Breast epithelium (tissue), 4 donors: Measurements from ENCODE around the gene LAMB3. TPM values are rescaled to one million over a fixed set of nuclear protein-coding genes. Genes with fewer than 3 reads are reported as not detected.

Source experiments
- DNase-seq, 2 donors: peaks; one replicate each; pipeline ENCODE4 v3.0.0-alpha.2; 2019; ENCODE audit warnings: low spot score in 2 of 2
- H3K27ac ChIP-seq, 2 donors: fragments of 200-600 bp; sonication (generic) in 1 of 2; one replicate each; pipeline ENCODE4 v1.5.1; 2016 to 2019; ENCODE audit warnings: mild to moderate bottlenecking in 1 of 2
- H3K27me3 ChIP-seq, 2 donors: fragments of 200-600 bp; sonication (generic) in 1 of 2; one replicate each; pipeline versions ENCODE4 v1.5.1 to v1.6.0; 2017 to 2019; ENCODE audit warnings: control low read depth in 1 of 2, mild to moderate bottlenecking in 1 of 2
- H3K36me3 ChIP-seq: fragments of 200-600 bp; one replicate; pipeline ENCODE4 v1.5.1; 2019
- H3K4me1 ChIP-seq, 2 donors: fragments of 200-600 bp; sonication (generic); one replicate each; pipeline ENCODE4 v1.5.1; 2016 to 2019; ENCODE audit warnings: control low read depth in 1 of 2
- H3K4me3 ChIP-seq, 3 donors: fragments of 200-600 bp; sonication (generic); 1 replicate in 2 of 3; 2 replicates in 1 of 3; pipeline ENCODE4 v1.5.1; 2016 to 2019; ENCODE audit warnings: mild to moderate bottlenecking in 3 of 3, moderate library complexity in 2 of 3
- H3K9me3 ChIP-seq, 2 donors: fragments of 200-600 bp; sonication (generic) in 1 of 2; one replicate each; pipeline ENCODE4 v1.5.1; 2016 to 2019; ENCODE audit warnings: control low read depth in 1 of 2
- CTCF ChIP-seq, 3 donors: fragments of 450-650 bp; IDR thresholded peaks; one replicate each; pipeline ENCODE4 v1.5.1; 2016 to 2017; ENCODE audit warnings: antibody characterized with exemption in 3 of 3, mild to moderate bottlenecking in 3 of 3, moderate library complexity in 3 of 3
- POLR2A ChIP-seq: fragments of 450-650 bp; IDR thresholded peaks from one replicate; pipeline ENCODE4 v1.6.1; 2016; ENCODE audit warnings: antibody characterized with exemption, mild to moderate bottlenecking, moderate library complexity
- POLR2AphosphoS5 ChIP-seq, 3 donors: sonication (generic); formaldehyde crosslinking; IDR thresholded peaks; one replicate each; pipeline ENCODE4 v1.6.1; 2017; ENCODE audit warnings: antibody characterized with exemption in 3 of 3
- intact Hi-C: fragments of 100-400 bp; cut with DNase I; formaldehyde crosslinking; loops from one replicate; pipeline ENCODE4 v1.15.1; 2023; ENCODE audit warnings: low total_unique reads
- total RNA-seq, 3 donors: library from RNA; depleted of rRNA; stranded (reverse); fragments of >200 nt; gene quantifications; one replicate each; pipeline ENCODE4 v1.1.0, GENCODE V29; 2016

Gene LAMB3
- total RNA-seq, 3 donors from 2014 or later = 23.9 to 48.0 (median 35.6) TPM

- no peak overlapping the region for H3K27ac ChIP-seq
- H3K36me3 ChIP-seq = no peaks in the 10 kb centered on the region
- no peaks in the 10 kb centered on the region for H3K4me1 ChIP-seq
- H3K4me3 ChIP-seq = no peak overlapping the region
- TF ChIP-seq POLR2AphosphoS5 (IDR thresholded peaks at IDR 0.05) (no peak), CTCF (IDR thresholded peaks at IDR 0.05) (no peak), POLR2A (no peak)
- no peaks in the 10 kb centered on the region for H3K9me3 ChIP-seq
- DNase-seq = no peak
- intact Hi-C loops = no loop called here
- no peaks in the 10 kb centered on the region for H3K27me3 ChIP-seq
Observed at GRCh38 chr1:209618756-209619420, 33.3 kb downstream of the LAMB3 start.

- Histone ChIP-seq H3K9me3 (no peaks in the 10 kb centered on the region), H3K4me3 (no peak overlapping the region), H3K27ac (no peak overlapping the region), H3K36me3 (no peaks in the 10 kb centered on the region), H3K4me1 (no peaks in the 10 kb centered on the region), H3K27me3 (no peaks in the 10 kb centered on the region)
- no peak for DNase-seq
- no peak for TF ChIP-seq CTCF (IDR thresholded peaks at IDR 0.05)
- TF ChIP-seq POLR2AphosphoS5 (IDR thresholded peaks at IDR 0.05) = no peak
- TF ChIP-seq POLR2A = no peak
- intact Hi-C loops = no loop called here
Observed at GRCh38 chr1:209618291-209618690, 33.9 kb downstream of the LAMB3 start.

GRCh38 chr1:209617755-209618154, 34.5 kb downstream of the LAMB3 start:
- no peak overlapping the region for H3K27ac ChIP-seq
- no peaks in the 10 kb centered on the region for H3K36me3 ChIP-seq
- TF ChIP-seq POLR2AphosphoS5 (IDR thresholded peaks at IDR 0.05) (no peak), CTCF (IDR thresholded peaks at IDR 0.05) (no peak), POLR2A (no peak)
- no peak overlapping the region for H3K4me3 ChIP-seq
- H3K4me1 ChIP-seq = no peaks in the 10 kb centered on the region
- intact Hi-C loops = no loop called here
- H3K27me3 ChIP-seq = no peaks in the 10 kb centered on the region
- no peak for DNase-seq
- no peaks in the 10 kb centered on the region for H3K9me3 ChIP-seq

- TF ChIP-seq POLR2AphosphoS5 (IDR thresholded peaks at IDR 0.05) (no peak), CTCF (IDR thresholded peaks at IDR 0.05) (no peak), POLR2A (no peak)
- Histone ChIP-seq H3K27me3 (no peaks in the 10 kb centered on the region), H3K4me1 (no peaks in the 10 kb centered on the region), H3K36me3 (no peaks in the 10 kb centered on the region), H3K9me3 (no peaks in the 10 kb centered on the region), H3K4me3 (no peak overlapping the region), H3K27ac (no peak overlapping the region)
- intact Hi-C loops = no loop called here
- no peak for DNase-seq
Observed at GRCh38 chr1:209617047-209617673, 35.1 kb downstream of the LAMB3 start.

GRCh38 chr1:209616366-209617046, 35.7 kb downstream of the LAMB3 start:
- TF ChIP-seq POLR2A (no peak), POLR2AphosphoS5 (IDR thresholded peaks at IDR 0.05) (no peak), CTCF (IDR thresholded peaks at IDR 0.05) (no peak)
- Histone ChIP-seq H3K9me3 (no peaks in the 10 kb centered on the region), H3K4me1 (no peaks in the 10 kb centered on the region), H3K4me3 (no peak overlapping the region), H3K36me3 (no peaks in the 10 kb centered on the region), H3K27me3 (no peaks in the 10 kb centered on the region), H3K27ac (no peak overlapping the region)
- intact Hi-C loops = no loop called here
- no peak for DNase-seq
